H9 (cell line): ENCODE results near the gene RAB3IL1. TPM values are rescaled to one million over a fixed set of nuclear protein-coding genes. Genes with fewer than 3 reads are reported as not detected.

Experiments
- DNase-seq: peaks from one replicate; pipeline ENCODE4 v3.0.0-alpha.2; 2017
- H2AFZ ChIP-seq: one replicate; pipeline ENCODE4 v1.6.1; 2013; ENCODE audit warnings: mild to moderate bottlenecking, low read length, control low read depth, moderate library complexity
- H2AK5ac ChIP-seq: 2 replicates; pipeline ENCODE4 v1.6.1; 2013; ENCODE audit warnings: low read length, control low read depth, mixed read lengths; ENCODE audit not compliant: insufficient read length
- H2BK120ac ChIP-seq: one replicate; pipeline ENCODE4 v1.6.1; 2013; ENCODE audit warnings: low read depth, mild to moderate bottlenecking, low read length, control low read depth, inconsistent platforms; ENCODE audit not compliant: poor library complexity, severe bottlenecking
- H2BK12ac ChIP-seq: 2 replicates; pipeline ENCODE4 v1.6.1; 2013; ENCODE audit warnings: low read length, control low read depth, mixed read lengths, low read depth; ENCODE audit not compliant: insufficient read length
- H2BK15ac ChIP-seq: 2 replicates; pipeline ENCODE4 v1.6.1; 2013; ENCODE audit warnings: low read depth, low read length, control low read depth
- H2BK20ac ChIP-seq: one replicate; pipeline ENCODE4 v1.6.1; 2013; ENCODE audit warnings: low read depth, mild to moderate bottlenecking, low read length, control low read depth, inconsistent platforms; ENCODE audit not compliant: poor library complexity, severe bottlenecking
- H2BK5ac ChIP-seq: 2 replicates; pipeline ENCODE4 v1.6.1; 2013; ENCODE audit warnings: low read length, control low read depth, mixed read lengths; ENCODE audit not compliant: insufficient read length
- H3K14ac ChIP-seq: 2 replicates; pipeline ENCODE4 v1.6.1; 2013; ENCODE audit warnings: low read length, control low read depth; ENCODE audit not compliant: insufficient read depth
- H3K18ac ChIP-seq: 2 replicates; pipeline ENCODE4 v1.6.1; 2013; ENCODE audit warnings: low read depth, mild to moderate bottlenecking, mixed read lengths, low read length, control low read depth; ENCODE audit not compliant: insufficient read length
- H3K23ac ChIP-seq: 2 replicates; pipeline ENCODE4 v1.6.1; 2013; ENCODE audit warnings: low read length, control low read depth, mixed read lengths, low read depth; ENCODE audit not compliant: insufficient read length
- H3K23me2 ChIP-seq: 2 replicates; pipeline ENCODE4 v1.6.1; 2013; ENCODE audit warnings: low read depth, mild to moderate bottlenecking, mixed read lengths, low read length, control low read depth; ENCODE audit not compliant: insufficient read length, poor library complexity, severe bottlenecking
- H3K27ac ChIP-seq: 2 replicates; pipeline ENCODE4 v1.5.1; 2013; ENCODE audit warnings: low read length, control low read depth, mixed read lengths, low read depth; ENCODE audit not compliant: insufficient read length
- H3K27me3 ChIP-seq: 2 replicates; pipeline ENCODE4 v1.6.1; 2013; ENCODE audit warnings: low read length, control low read depth, inconsistent platforms; ENCODE audit not compliant: insufficient read depth
- H3K4ac ChIP-seq: 2 replicates; pipeline ENCODE4 v1.6.1; 2013; ENCODE audit warnings: low read depth, mild to moderate bottlenecking, control low read depth, inconsistent platforms, low read length, moderate library complexity
- H3K4me1 ChIP-seq: 2 replicates; pipeline ENCODE4 v1.6.1; 2013; ENCODE audit warnings: low read length, control low read depth, inconsistent platforms; ENCODE audit not compliant: insufficient read depth
- H3K4me2 ChIP-seq: 2 replicates; pipeline ENCODE4 v1.6.1; 2013; ENCODE audit warnings: low read length, control low read depth, mixed read lengths; ENCODE audit not compliant: insufficient read length, insufficient read depth
- H3K56ac ChIP-seq: 2 replicates; pipeline ENCODE4 v1.6.1; 2013; ENCODE audit warnings: low read depth, mild to moderate bottlenecking, mixed read lengths, low read length, control low read depth; ENCODE audit not compliant: insufficient read length
- H3K79me1 ChIP-seq: 2 replicates; pipeline ENCODE4 v1.6.1; 2013; ENCODE audit warnings: low read depth, mild to moderate bottlenecking, moderate library complexity, low read length, control low read depth, inconsistent platforms; ENCODE audit not compliant: insufficient read depth, poor library complexity, severe bottlenecking
- H3K79me2 ChIP-seq: 2 replicates; pipeline ENCODE4 v1.6.1; 2013; ENCODE audit warnings: low read length, control low read depth, inconsistent platforms; ENCODE audit not compliant: insufficient read depth
- H3K9ac ChIP-seq: 2 replicates; pipeline ENCODE4 v1.6.1; 2013; ENCODE audit warnings: low read length, control low read depth, mixed read lengths; ENCODE audit not compliant: insufficient read length; ENCODE audit errors: extremely low read depth
- H3K9me3 ChIP-seq: one replicate; pipeline ENCODE4 v1.6.1; 2013; ENCODE audit warnings: low read depth, low read length, inconsistent platforms; ENCODE audit not compliant: control insufficient read depth
- H3T11ph ChIP-seq: one replicate; pipeline ENCODE4 v1.6.1; 2013; ENCODE audit warnings: mild to moderate bottlenecking, low read length, control low read depth, inconsistent platforms
- H4K20me1 ChIP-seq: one replicate; pipeline ENCODE4 v1.6.1; 2013; ENCODE audit not compliant: control insufficient read depth, insufficient read length, insufficient read depth
- H4K5ac ChIP-seq: 2 replicates; pipeline ENCODE4 v1.6.1; 2013; ENCODE audit warnings: low read depth, mild to moderate bottlenecking, mixed read lengths, low read length, control low read depth; ENCODE audit not compliant: insufficient read length
- H4K8ac ChIP-seq: replicated peaks from 2 replicates; pipeline ENCODE4 v1.6.1; 2013; ENCODE audit warnings: low read length, control low read depth, mixed read lengths, low read depth; ENCODE audit not compliant: insufficient read length
- H4K91ac ChIP-seq: 2 replicates; pipeline ENCODE4 v1.6.1; 2013; ENCODE audit warnings: low read depth, mild to moderate bottlenecking, moderate library complexity, mixed read lengths, low read length, control low read depth; ENCODE audit not compliant: insufficient read length
- H3K27ac Mint-ChIP-seq, 3 experiments: 2 replicates in 2 of 3; 3 replicates in 1 of 3; pipeline ENCODE4 v1.8.0; 2020 to 2021; ENCODE audit warnings: mixed read lengths in 3 of 3, mild to moderate bottlenecking in 1 of 3, moderate library complexity in 1 of 3
- H3K27me3 Mint-ChIP-seq: 2 replicates; pipeline ENCODE4 v1.8.0; 2021; ENCODE audit warnings: low read depth, mild to moderate bottlenecking, moderate library complexity, mixed read lengths
- H3K36me3 Mint-ChIP-seq, 3 experiments: 2 replicates in 2 of 3; 3 replicates in 1 of 3; pipeline ENCODE4 v1.8.0; 2020 to 2021; ENCODE audit warnings: low read depth in 3 of 3, mixed read lengths in 3 of 3; ENCODE audit not compliant: insufficient read depth in 1 of 3
- H3K4me1 Mint-ChIP-seq, 2 experiments: 2 replicates each; pipeline ENCODE4 v1.8.0; 2020; ENCODE audit warnings: mixed read lengths in 2 of 2
- H3K4me3 Mint-ChIP-seq, 2 experiments: 2 replicates in 1 of 2; 3 replicates in 1 of 2; pipeline ENCODE4 v1.8.0; 2020 to 2021; ENCODE audit warnings: mild to moderate bottlenecking in 2 of 2, mixed read lengths in 2 of 2, moderate library complexity in 1 of 2
- H3K9me3 Mint-ChIP-seq, 2 experiments: 2 replicates in 1 of 2; 3 replicates in 1 of 2; pipeline ENCODE4 v1.8.0; 2020; ENCODE audit warnings: mild to moderate bottlenecking in 2 of 2, mixed read lengths in 2 of 2, moderate library complexity in 1 of 2
- CTCF ChIP-seq: fragments of 200-600 bp; sonication (generic); conservative IDR thresholded peaks from 3 replicates; pipeline ENCODE4 v1.8.0; 2021; ENCODE audit warnings: antibody characterized with exemption, mild to moderate bottlenecking
- WGBS: extraction: QIAGEN DNeasy Blood & Tissue Kit; methylation state at CpG from one replicate; pipeline ENCODE4 v1.1.7; 2013; ENCODE audit warnings: missing lambda C conversion rate, low lambda C conversion rate, mixed read lengths; ENCODE audit not compliant: insufficient read length; ENCODE audit errors: extremely low coverage; 5-methylcytosine and 5-hydroxymethylcytosine counted together
- total RNA-seq: library from RNA; stranded (reverse); gene quantifications from 2 replicates; pipeline ENCODE4 v1.2.1, GENCODE V29; 2021

The RAB3IL1 gene
- total RNA-seq, 1 experiment from 2014 or later = 2.4 TPM

- H3K4me1 ChIP-seq = no peaks in the 10 kb centered on the region; the same call in 1 of the 2 replicates
- H4K91ac ChIP-seq = no peak overlapping the region
- H4K5ac ChIP-seq = no peak overlapping the region
- H3K23me2 ChIP-seq = no peaks in the 10 kb centered on the region
- no peak overlapping the region for H2BK20ac ChIP-seq
- H3K23ac ChIP-seq = no peak overlapping the region
- no peak overlapping the region for H3T11ph ChIP-seq
- H2BK12ac ChIP-seq = no peak overlapping the region
- H3K27ac ChIP-seq = no peak overlapping the region
- DNase-seq = no peak
- H3K14ac ChIP-seq = no peak overlapping the region
- Mint-ChIP-seq H3K4me3 (peak overlapping the region in 1 of 2 experiments; percentile 47; a peak in 2 of 5 replicates), H3K27me3 (peaks cover 7% of the 10 kb centered on the region), H3K27ac (peak overlapping the region in 2 of 3 experiments; percentile 21 to 48; a peak in 2 of 7 replicates), H3K4me1 (peaks cover 9 to 39% of the 10 kb centered on the region in 2 experiments), H3K36me3 (no peaks in the 10 kb centered on the region), H3K9me3 (no peaks in the 10 kb centered on the region)
- TF ChIP-seq CTCF = no peak
- no peak overlapping the region for H3K4me2 ChIP-seq
- H3K18ac ChIP-seq = no peak overlapping the region
- H2BK120ac ChIP-seq = no peak overlapping the region
- no peaks in the 10 kb centered on the region for H3K9me3 ChIP-seq
- no peak overlapping the region for H2BK15ac ChIP-seq
- WGBS = no CpG with 5 or more reads among the region's 13 CpGs
- H3K56ac ChIP-seq = no peak overlapping the region
- H3K79me2 ChIP-seq = no peaks in the 10 kb centered on the region
- no peak overlapping the region for H2BK5ac ChIP-seq
- H4K20me1 ChIP-seq = no peaks in the 10 kb centered on the region
- H3K27me3 ChIP-seq = no peaks in the 10 kb centered on the region
- no peak overlapping the region for H3K9ac ChIP-seq
- no peak overlapping the region for H2AK5ac ChIP-seq
- no peaks in the 10 kb centered on the region for H3K79me1 ChIP-seq
- H3K4ac ChIP-seq = no peak overlapping the region
- no peak overlapping the region for H4K8ac ChIP-seq
- H2AFZ ChIP-seq = no peak overlapping the region
Measured at GRCh38 chr11:61905067-61905696, 12.2 kb downstream of the RAB3IL1 start.
